ENCODE measurements around the gene TSNAXIP1.

Gene TSNAXIP1

GRCh38 chr16:67804853-67805542, 1.7 kb upstream of the TSNAXIP1 start:
- TF ChIP-seq Cebpa-rat (IDR thresholded peaks at IDR 0.05): no peak
- peak overlapping the region; percentile 90; the same call in 1 of the 2 replicates for H3K27ac ChIP-seq
- peak overlapping the region; percentile 91 for H3K4me2 ChIP-seq
- no peaks in the 10 kb centered on the region for H3K27me3 ChIP-seq
- H3K9me3 ChIP-seq: no peaks in the 10 kb centered on the region
- peak overlapping the region; percentile 92 for H3K4me3 ChIP-seq
- H3K36me3 ChIP-seq: peaks cover 46% of the 10 kb centered on the region
- H3K4me1 ChIP-seq: peaks cover 67% of the 10 kb centered on the region
- H3K9ac ChIP-seq: peak overlapping the region; percentile 96
- peaks cover 35% of the 10 kb centered on the region for H4K20me1 ChIP-seq

GRCh38 chr16:67805718-67806427, 816 bp upstream of the TSNAXIP1 start:
- Histone ChIP-seq H3K27me3 (no peaks in the 10 kb centered on the region), H3K9me3 (no peaks in the 10 kb centered on the region), H3K4me1 (peaks cover 58% of the 10 kb centered on the region), H3K27ac (peak overlapping the region; percentile 90), H3K4me3 (peak overlapping the region; percentile 92), H3K9ac (peak overlapping the region; percentile 96), H3K4me2 (peak overlapping the region; percentile 91), H3K36me3 (peaks cover 38% of the 10 kb centered on the region), H4K20me1 (peaks cover 27% of the 10 kb centered on the region)
- TF ChIP-seq Cebpa-rat (IDR thresholded peaks at IDR 0.05): no peak

GRCh38 chr16:67807148-67807682, 526 bp downstream of the TSNAXIP1 start:
- H3K4me2 ChIP-seq: peak overlapping the region; percentile 98
- peak overlapping the region; percentile 75; the same call in 1 of the 2 replicates for H3K27ac ChIP-seq
- no peaks in the 10 kb centered on the region for H3K27me3 ChIP-seq
- peaks cover 44% of the 10 kb centered on the region for H3K4me1 ChIP-seq
- peak overlapping the region; percentile 92 for H3K4me3 ChIP-seq
- no peak for TF ChIP-seq Cebpa-rat (IDR thresholded peaks at IDR 0.05)
- no peaks in the 10 kb centered on the region for H3K9me3 ChIP-seq
- peaks cover 25% of the 10 kb centered on the region for H3K36me3 ChIP-seq
- peak overlapping the region; percentile 75 for H3K9ac ChIP-seq
- peaks cover 13% of the 10 kb centered on the region for H4K20me1 ChIP-seq

- TF ChIP-seq Cebpa-rat (IDR thresholded peaks at IDR 0.05): no peak
- Histone ChIP-seq H3K36me3 (no peaks in the 10 kb centered on the region), H3K4me2 (no peak overlapping the region), H3K4me1 (peaks cover 9% of the 10 kb centered on the region), H3K27me3 (no peaks in the 10 kb centered on the region), H3K4me3 (no peak overlapping the region), H3K9ac (no peak overlapping the region), H3K27ac (no peak overlapping the region), H3K9me3 (no peaks in the 10 kb centered on the region), H4K20me1 (no peaks in the 10 kb centered on the region)
Measured at GRCh38 chr16:67811899-67812298, 5.2 kb downstream of the TSNAXIP1 start.

- TF ChIP-seq Cebpa-rat (IDR thresholded peaks at IDR 0.05): no peak
- Histone ChIP-seq H3K4me2 (no peak overlapping the region), H3K36me3 (no peaks in the 10 kb centered on the region), H3K27ac (no peak overlapping the region), H4K20me1 (no peaks in the 10 kb centered on the region), H3K9ac (no peak overlapping the region), H3K4me1 (no peaks in the 10 kb centered on the region), H3K9me3 (no peaks in the 10 kb centered on the region), H3K4me3 (no peak overlapping the region), H3K27me3 (no peaks in the 10 kb centered on the region)
Measured at GRCh38 chr16:67814567-67814966, 7.9 kb downstream of the TSNAXIP1 start.

GRCh38 chr16:67820608-67821259, 14.0 kb downstream of the TSNAXIP1 start:
- H3K4me1 ChIP-seq: peaks cover 16% of the 10 kb centered on the region
- H3K4me2 ChIP-seq: no peak overlapping the region
- no peak overlapping the region for H3K27ac ChIP-seq
- no peaks in the 10 kb centered on the region for H4K20me1 ChIP-seq
- no peaks in the 10 kb centered on the region for H3K27me3 ChIP-seq
- no peaks in the 10 kb centered on the region for H3K9me3 ChIP-seq
- no peak overlapping the region for H3K9ac ChIP-seq
- no peak overlapping the region for H3K4me3 ChIP-seq
- H3K36me3 ChIP-seq: no peaks in the 10 kb centered on the region; the same call in 1 of the 2 replicates
- TF ChIP-seq Cebpa-rat (IDR thresholded peaks at IDR 0.05): no peak

- no peak for TF ChIP-seq Cebpa-rat (IDR thresholded peaks at IDR 0.05)
Measured at GRCh38 chr16:67822511-67822910, 15.8 kb downstream of the TSNAXIP1 start.

GRCh38 chr16:67825119-67825518, 18.4 kb downstream of the TSNAXIP1 start:
- peak overlapping the region; percentile 15; the same call in 1 of the 2 replicates for H3K27ac ChIP-seq
- H3K4me1 ChIP-seq: peaks cover 16% of the 10 kb centered on the region
- no peaks in the 10 kb centered on the region for H4K20me1 ChIP-seq
- H3K36me3 ChIP-seq: peaks cover 44% of the 10 kb centered on the region
- H3K9me3 ChIP-seq: no peaks in the 10 kb centered on the region
- H3K4me3 ChIP-seq: no peak overlapping the region
- no peak for TF ChIP-seq Cebpa-rat (IDR thresholded peaks at IDR 0.05)
- H3K27me3 ChIP-seq: no peaks in the 10 kb centered on the region
- H3K9ac ChIP-seq: no peak overlapping the region
- H3K4me2 ChIP-seq: no peak overlapping the region

More at GRCh38 chr16:67822511-67822910, 15.8 kb downstream of the TSNAXIP1 start:
- Histone ChIP-seq H3K36me3 (peaks cover 18% of the 10 kb centered on the region), H3K4me3 (no peak overlapping the region), H3K4me2 (no peak overlapping the region), H4K20me1 (no peaks in the 10 kb centered on the region), H3K9me3 (no peaks in the 10 kb centered on the region), H3K27me3 (no peaks in the 10 kb centered on the region), H3K27ac (no peak overlapping the region), H3K4me1 (peaks cover 16% of the 10 kb centered on the region), H3K9ac (no peak overlapping the region)

- H3K27ac ChIP-seq: no peak overlapping the region
- no peak for TF ChIP-seq Cebpa-rat (IDR thresholded peaks at IDR 0.05)
Measured at GRCh38 chr16:67825906-67826305, 19.2 kb downstream of the TSNAXIP1 start.

More at GRCh38 chr16:67825906-67826305, 19.2 kb downstream of the TSNAXIP1 start:
- peaks cover 52% of the 10 kb centered on the region for H3K36me3 ChIP-seq
- H3K27me3 ChIP-seq: no peaks in the 10 kb centered on the region
- H4K20me1 ChIP-seq: no peaks in the 10 kb centered on the region
- no peak overlapping the region for H3K9ac ChIP-seq
- no peaks in the 10 kb centered on the region for H3K9me3 ChIP-seq
- H3K4me1 ChIP-seq: peaks cover 16% of the 10 kb centered on the region
- H3K4me3 ChIP-seq: no peak overlapping the region
- H3K4me2 ChIP-seq: no peak overlapping the region

Measured in BLaER1 (cell line).